Measurements from ENCODE around the gene TMEM123. TPM values are rescaled to one million over a fixed set of nuclear protein-coding genes. Genes with fewer than 3 reads are reported as not detected.

The TMEM123 gene
- total RNA-seq, 3 donors from 2014 or later (not counting 1 experiment from before 2014, with no cell fraction given) = 100 to 126 (median 118) TPM

- Mint-ChIP-seq H3K4me3 (no peak overlapping the region), H3K27ac (peak overlapping the region; percentile 52 to 71), H3K27me3 (ENCODE audit: low read depth in 2 of 2) (no peaks in the 10 kb centered on the region), H3K9me3 (no peaks in the 10 kb centered on the region), H3K36me3 (peaks cover 32% of the 10 kb centered on the region), H3K4me1 (peaks cover 17 to 33% of the 10 kb centered on the region in 2 donors)
- 83% methylated on average over 6 of the region's 6 CpGs for WGBS (ENCODE audit: insufficient coverage)
- Histone ChIP-seq H3K27ac (ENCODE audit: low read length) (no peak overlapping the region), H3K4me3 (ENCODE audit: low read length) (no peak overlapping the region), H3K27me3 (ENCODE audit: control insufficient read depth, insufficient read depth, low read length) (no peaks in the 10 kb centered on the region), H3K9me3 (ENCODE audit: control insufficient read depth, insufficient read depth, low read length) (no peaks in the 10 kb centered on the region), H3K4me1 (ENCODE audit: control insufficient read depth, insufficient read depth, low read length) (no peaks in the 10 kb centered on the region), H3K36me3 (ENCODE audit: control insufficient read depth, insufficient read depth, low read length) (peaks cover 55% of the 10 kb centered on the region)
- peak; percentile 14 for TF ChIP-seq CTCF (IDR thresholded peaks at IDR 0.05)
- intact Hi-C loops (cut with micrococcal nuclease) = no loop called here
- DNase-seq = peak in 1 of 2 donors; percentile 56
- peak in 2 of 3 donors; percentile 43 to 58 for ATAC-seq
These were observed 85.2 kb downstream of the TMEM123 start for GRCh38 chr11:102367364-102367763.

- no peak for DNase-seq
- Mint-ChIP-seq H3K9me3 (no peaks in the 10 kb centered on the region), H3K4me3 (no peak overlapping the region), H3K36me3 (peaks cover 36% of the 10 kb centered on the region), H3K4me1 (peaks cover 31 to 44% of the 10 kb centered on the region in 2 donors), H3K27ac (peak overlapping the region; percentile 31 to 47), H3K27me3 (ENCODE audit: low read depth in 2 of 2) (no peaks in the 10 kb centered on the region)
- TF ChIP-seq CTCF (IDR thresholded peaks at IDR 0.05) = no peak
- no peaks in the 10 kb centered on the region for H3K9me3 ChIP-seq (ENCODE audit: control insufficient read depth, insufficient read depth, low read length)
- no peaks in the 10 kb centered on the region for H3K27me3 ChIP-seq (ENCODE audit: control insufficient read depth, insufficient read depth, low read length)
- H3K36me3 ChIP-seq (ENCODE audit: control insufficient read depth, insufficient read depth, low read length) = peaks cover 62% of the 10 kb centered on the region
- WGBS (ENCODE audit: insufficient coverage) = 100% methylated on average over 1 of the region's 1 CpG
- intact Hi-C loops (cut with micrococcal nuclease) = no loop called here
- no peak overlapping the region for H3K4me3 ChIP-seq (ENCODE audit: low read length)
- peaks cover 13% of the 10 kb centered on the region for H3K4me1 ChIP-seq (ENCODE audit: control insufficient read depth, insufficient read depth, low read length)
- ATAC-seq = no peak
- H3K27ac ChIP-seq (ENCODE audit: low read length) = no peak overlapping the region
These were observed 87.6 kb downstream of the TMEM123 start for GRCh38 chr11:102364991-102365390.

GRCh38 chr11:102361086-102362031 is 91.2 kb downstream of the TMEM123 start:
- Mint-ChIP-seq H3K27me3 (ENCODE audit: low read depth in 2 of 2) (no peaks in the 10 kb centered on the region), H3K9me3 (no peaks in the 10 kb centered on the region), H3K4me3 (peak overlapping the region; percentile 45), H3K27ac (peak overlapping the region; percentile 30 to 59), H3K4me1 (peaks cover 38 to 48% of the 10 kb centered on the region in 2 donors), H3K36me3 (peaks cover 32% of the 10 kb centered on the region)
- Histone ChIP-seq H3K36me3 (ENCODE audit: control insufficient read depth, insufficient read depth, low read length) (peaks cover 47% of the 10 kb centered on the region), H3K4me3 (ENCODE audit: low read length) (no peak overlapping the region), H3K27ac (ENCODE audit: low read length) (no peak overlapping the region), H3K27me3 (ENCODE audit: control insufficient read depth, insufficient read depth, low read length) (no peaks in the 10 kb centered on the region), H3K9me3 (ENCODE audit: control insufficient read depth, insufficient read depth, low read length) (no peaks in the 10 kb centered on the region), H3K4me1 (ENCODE audit: control insufficient read depth, insufficient read depth, low read length) (peaks cover 13% of the 10 kb centered on the region)
- ATAC-seq = peak; percentile 31 to 56 (median 50)
- DNase-seq = peak in 1 of 2 donors; percentile 78
- WGBS (ENCODE audit: insufficient coverage) = 86% methylated on average over 5 of the region's 5 CpGs
- intact Hi-C loops (cut with micrococcal nuclease) = no loop called here
- no peak for TF ChIP-seq CTCF (IDR thresholded peaks at IDR 0.05)

Measured in natural killer cell (primary cell).